HepG2 (cell line): ENCODE results near the gene AP1M2. TPM values are rescaled to one million over a fixed set of nuclear protein-coding genes. Genes with fewer than 3 reads are reported as not detected.

Experiments used
- GABPA ChIP-seq, 2 experiments: IDR thresholded peaks; 2 replicates each; pipeline ENCODE4 v1.6.1; 2011 to 2016; ENCODE audit warnings: low read depth in 2 of 2, low read length in 1 of 2, missing biosample characterization in 1 of 2, missing genetic modification characterization in 1 of 2
- NAIF1 ChIP-seq: sonication (generic); formaldehyde crosslinking; IDR thresholded peaks from 2 replicates; pipeline ENCODE4 v1.5.0; 2020; ENCODE audit warnings: mild to moderate bottlenecking, missing genetic modification reagents, borderline replicate concordance
- NCOR1 ChIP-seq: fragments of 200-600 bp; sonication (generic); IDR thresholded peaks from 2 replicates; pipeline ENCODE4 v1.7.0; 2017; ENCODE audit warnings: antibody characterized with exemption, low read length, borderline replicate concordance
- NFKBIZ ChIP-seq: IDR thresholded peaks from 2 replicates; pipeline ENCODE4 v1.6.1; 2018; ENCODE audit warnings: missing genetic modification reagents, missing compliant biosample characterization
- NR2C2 ChIP-seq: sonication (generic); formaldehyde crosslinking; IDR thresholded peaks from 2 replicates; pipeline ENCODE4 v1.4.0; 2020; ENCODE audit warnings: missing genetic modification reagents, mild to moderate bottlenecking, moderate library complexity, borderline replicate concordance
- RAD21 ChIP-seq: fragments of 450-650 bp; formaldehyde crosslinking; IDR thresholded peaks from 2 replicates; pipeline ENCODE4 v1.5.0; 2020; ENCODE audit warnings: mild to moderate bottlenecking
- SNRNP70 ChIP-seq: fragments of 200-400 bp; formaldehyde crosslinking; IDR thresholded peaks from 2 replicates; pipeline ENCODE4 v1.6.1; 2017; ENCODE audit warnings: mild to moderate bottlenecking, low read depth, low read length, moderate library complexity
- ZFP62 ChIP-seq: sonication (generic); formaldehyde crosslinking; IDR thresholded peaks from 2 replicates; pipeline ENCODE4 v1.4.0; 2020; ENCODE audit warnings: missing genetic modification reagents
- ZNF713 ChIP-seq: sonication (generic); formaldehyde crosslinking; IDR thresholded peaks from 2 replicates; pipeline ENCODE4 v1.4.0; 2020; ENCODE audit warnings: mild to moderate bottlenecking, missing genetic modification reagents
- ZNF737 ChIP-seq: sonication (generic); formaldehyde crosslinking; IDR thresholded peaks from 2 replicates; pipeline ENCODE4 v1.5.0; 2020; ENCODE audit warnings: missing genetic modification reagents, mild to moderate bottlenecking, borderline replicate concordance
- polyA plus RNA-seq, 8 experiments: library from polyadenylated mRNA; depleted of rRNA in 3 of 8; stranded (reverse) in 7 of 8; unstranded in 1 of 8; fragments of >200 nt; fragmentation: Illumina TruSeq in 4 of 8; extraction: Trizol in 4 of 8; gene quantifications; 2 replicates each; pipeline versions ENCODE4 v1.2.1 to v1.2.3, GENCODE V29; 2011 to 2016; ENCODE audit warnings: low read depth in 4 of 8, missing spikeins in 1 of 8, mixed read lengths in 1 of 8; ENCODE audit not compliant: insufficient read depth in 1 of 8
- total RNA-seq, 5 experiments: library from RNA; depleted of rRNA; stranded (reverse); fragments of >200 nt; fragmentation: Illumina TruSeq; extraction: Trizol; gene quantifications; 2 replicates each; pipeline ENCODE4 v1.2.3, GENCODE V29; 2016; ENCODE audit warnings: low read depth in 1 of 5
- TF ChIP-seq, protein P1 (sequence below): sonication (generic); formaldehyde crosslinking; IDR thresholded peaks from 2 replicates; pipeline ENCODE4 v1.5.0; 2020; ENCODE audit warnings: mild to moderate bottlenecking, missing genetic modification reagents, borderline replicate concordance
- TF ChIP-seq, protein P2 (sequence below): sonication (generic); formaldehyde crosslinking; IDR thresholded peaks from 2 replicates; pipeline ENCODE4 v1.5.0; 2020; ENCODE audit warnings: mild to moderate bottlenecking, missing genetic modification reagents, moderate library complexity
- TF ChIP-seq, protein P3 (sequence below): sonication (generic); formaldehyde crosslinking; IDR thresholded peaks from 2 replicates; pipeline ENCODE4 v1.8.0; 2023; ENCODE audit warnings: mild to moderate bottlenecking, missing genetic modification reagents
- TF ChIP-seq, protein P4 (sequence below): sonication (generic); IDR thresholded peaks from 2 replicates; pipeline ENCODE4 v1.6.1; 2016; ENCODE audit warnings: low read depth, borderline replicate concordance
- TF ChIP-seq, protein P5 (sequence below): IDR thresholded peaks from 2 replicates; pipeline ENCODE4 v1.6.1; 2016; ENCODE audit warnings: low read depth, borderline replicate concordance

Gene AP1M2
- total and polyA plus RNA-seq, 2 of the 13 experiments (the other 11 are each of a cell fraction or from before 2014, with no cell fraction given), result 6.3 to 76.8 TPM

DNA sequence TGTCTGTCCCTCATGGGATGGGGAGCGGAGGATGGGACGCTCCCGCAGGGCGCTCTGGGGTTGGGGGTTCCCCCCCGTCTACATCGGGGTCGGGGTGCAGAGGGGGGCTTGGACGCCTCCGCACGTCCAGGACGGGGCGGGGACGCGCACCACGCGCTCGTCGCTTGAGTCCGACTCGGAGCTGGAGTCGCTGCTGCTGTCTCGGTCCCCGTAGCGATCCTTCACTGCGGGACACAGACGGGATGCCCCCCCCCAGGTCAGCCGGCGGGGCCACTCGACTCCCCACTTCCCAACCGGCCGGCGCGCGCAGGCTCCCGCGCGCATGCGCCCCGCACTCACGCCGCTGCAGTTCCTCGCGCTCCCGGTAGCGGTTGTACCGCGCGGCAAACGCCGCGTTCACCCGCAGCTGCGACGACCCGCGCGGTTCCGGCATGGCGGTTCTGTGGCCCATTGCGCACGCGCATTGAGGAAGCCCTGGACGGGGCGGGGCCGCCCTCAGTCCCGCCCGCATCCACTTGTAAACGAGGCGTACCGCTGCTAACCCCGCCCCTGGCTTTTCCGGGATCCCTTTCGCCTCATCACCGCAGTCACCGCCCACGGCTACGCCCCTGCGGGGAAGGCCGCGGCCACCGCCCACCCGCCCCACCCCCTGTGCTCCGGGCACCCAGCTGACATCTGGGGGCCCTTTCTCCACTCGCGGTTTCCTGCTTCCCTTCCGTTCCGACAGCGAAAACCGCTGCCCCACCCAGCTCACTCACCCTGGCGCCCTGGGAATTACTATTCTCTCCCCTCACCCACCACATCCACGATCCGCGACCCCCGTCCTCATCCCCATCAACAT is 21.3 kb downstream of the AP1M2 start, which contains the start of gene KRI1 (continued):
- TF ChIP-seq, protein P1, sequence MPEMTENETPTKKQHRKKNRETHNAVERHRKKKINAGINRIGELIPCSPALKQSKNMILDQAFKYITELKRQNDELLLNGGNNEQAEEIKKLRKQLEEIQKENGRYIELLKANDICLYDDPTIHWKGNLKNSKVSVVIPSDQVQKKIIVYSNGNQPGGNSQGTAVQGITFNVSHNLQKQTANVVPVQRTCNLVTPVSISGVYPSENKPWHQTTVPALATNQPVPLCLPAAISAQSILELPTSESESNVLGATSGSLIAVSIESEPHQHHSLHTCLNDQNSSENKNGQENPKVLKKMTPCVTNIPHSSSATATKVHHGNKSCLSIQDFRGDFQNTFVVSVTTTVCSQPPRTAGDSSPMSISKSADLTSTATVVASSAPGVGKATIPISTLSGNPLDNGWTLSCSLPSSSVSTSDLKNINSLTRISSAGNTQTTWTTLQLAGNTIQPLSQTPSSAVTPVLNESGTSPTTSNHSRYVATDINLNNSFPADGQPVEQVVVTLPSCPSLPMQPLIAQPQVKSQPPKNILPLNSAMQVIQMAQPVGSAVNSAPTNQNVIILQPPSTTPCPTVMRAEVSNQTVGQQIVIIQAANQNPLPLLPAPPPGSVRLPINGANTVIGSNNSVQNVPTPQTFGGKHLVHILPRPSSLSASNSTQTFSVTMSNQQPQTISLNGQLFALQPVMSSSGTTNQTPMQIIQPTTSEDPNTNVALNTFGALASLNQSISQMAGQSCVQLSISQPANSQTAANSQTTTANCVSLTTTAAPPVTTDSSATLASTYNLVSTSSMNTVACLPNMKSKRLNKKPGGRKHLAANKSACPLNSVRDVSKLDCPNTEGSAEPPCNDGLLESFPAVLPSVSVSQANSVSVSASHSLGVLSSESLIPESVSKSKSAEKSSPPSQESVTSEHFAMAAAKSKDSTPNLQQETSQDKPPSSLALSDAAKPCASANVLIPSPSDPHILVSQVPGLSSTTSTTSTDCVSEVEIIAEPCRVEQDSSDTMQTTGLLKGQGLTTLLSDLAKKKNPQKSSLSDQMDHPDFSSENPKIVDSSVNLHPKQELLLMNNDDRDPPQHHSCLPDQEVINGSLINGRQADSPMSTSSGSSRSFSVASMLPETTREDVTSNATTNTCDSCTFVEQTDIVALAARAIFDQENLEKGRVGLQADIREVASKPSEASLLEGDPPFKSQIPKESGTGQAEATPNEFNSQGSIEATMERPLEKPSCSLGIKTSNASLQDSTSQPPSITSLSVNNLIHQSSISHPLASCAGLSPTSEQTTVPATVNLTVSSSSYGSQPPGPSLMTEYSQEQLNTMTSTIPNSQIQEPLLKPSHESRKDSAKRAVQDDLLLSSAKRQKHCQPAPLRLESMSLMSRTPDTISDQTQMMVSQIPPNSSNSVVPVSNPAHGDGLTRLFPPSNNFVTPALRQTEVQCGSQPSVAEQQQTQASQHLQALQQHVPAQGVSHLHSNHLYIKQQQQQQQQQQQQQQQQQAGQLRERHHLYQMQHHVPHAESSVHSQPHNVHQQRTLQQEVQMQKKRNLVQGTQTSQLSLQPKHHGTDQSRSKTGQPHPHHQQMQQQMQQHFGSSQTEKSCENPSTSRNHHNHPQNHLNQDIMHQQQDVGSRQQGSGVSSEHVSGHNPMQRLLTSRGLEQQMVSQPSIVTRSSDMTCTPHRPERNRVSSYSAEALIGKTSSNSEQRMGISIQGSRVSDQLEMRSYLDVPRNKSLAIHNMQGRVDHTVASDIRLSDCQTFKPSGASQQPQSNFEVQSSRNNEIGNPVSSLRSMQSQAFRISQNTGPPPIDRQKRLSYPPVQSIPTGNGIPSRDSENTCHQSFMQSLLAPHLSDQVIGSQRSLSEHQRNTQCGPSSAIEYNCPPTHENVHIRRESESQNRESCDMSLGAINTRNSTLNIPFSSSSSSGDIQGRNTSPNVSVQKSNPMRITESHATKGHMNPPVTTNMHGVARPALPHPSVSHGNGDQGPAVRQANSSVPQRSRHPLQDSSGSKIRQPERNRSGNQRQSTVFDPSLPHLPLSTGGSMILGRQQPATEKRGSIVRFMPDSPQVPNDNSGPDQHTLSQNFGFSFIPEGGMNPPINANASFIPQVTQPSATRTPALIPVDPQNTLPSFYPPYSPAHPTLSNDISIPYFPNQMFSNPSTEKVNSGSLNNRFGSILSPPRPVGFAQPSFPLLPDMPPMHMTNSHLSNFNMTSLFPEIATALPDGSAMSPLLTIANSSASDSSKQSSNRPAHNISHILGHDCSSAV (CRISPR knock-in tag), result peak; percentile 84; the same call in 1 of the 2 replicates
- TF ChIP-seq, protein P2, sequence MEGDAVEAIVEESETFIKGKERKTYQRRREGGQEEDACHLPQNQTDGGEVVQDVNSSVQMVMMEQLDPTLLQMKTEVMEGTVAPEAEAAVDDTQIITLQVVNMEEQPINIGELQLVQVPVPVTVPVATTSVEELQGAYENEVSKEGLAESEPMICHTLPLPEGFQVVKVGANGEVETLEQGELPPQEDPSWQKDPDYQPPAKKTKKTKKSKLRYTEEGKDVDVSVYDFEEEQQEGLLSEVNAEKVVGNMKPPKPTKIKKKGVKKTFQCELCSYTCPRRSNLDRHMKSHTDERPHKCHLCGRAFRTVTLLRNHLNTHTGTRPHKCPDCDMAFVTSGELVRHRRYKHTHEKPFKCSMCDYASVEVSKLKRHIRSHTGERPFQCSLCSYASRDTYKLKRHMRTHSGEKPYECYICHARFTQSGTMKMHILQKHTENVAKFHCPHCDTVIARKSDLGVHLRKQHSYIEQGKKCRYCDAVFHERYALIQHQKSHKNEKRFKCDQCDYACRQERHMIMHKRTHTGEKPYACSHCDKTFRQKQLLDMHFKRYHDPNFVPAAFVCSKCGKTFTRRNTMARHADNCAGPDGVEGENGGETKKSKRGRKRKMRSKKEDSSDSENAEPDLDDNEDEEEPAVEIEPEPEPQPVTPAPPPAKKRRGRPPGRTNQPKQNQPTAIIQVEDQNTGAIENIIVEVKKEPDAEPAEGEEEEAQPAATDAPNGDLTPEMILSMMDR (CRISPR knock-in tag), result peak; percentile 46; the same call in 1 of the 2 replicates
- TF ChIP-seq ZNF737 (no peak), NR2C2 (CRISPR knock-in tag) (peak; percentile 69), GABPA (IDR thresholded peaks at IDR 0.05; ENCODE audit: low read depth, low read length) (no peak), GABPA (CRISPR knock-in tag; IDR thresholded peaks at IDR 0.05; ENCODE audit: low read depth) (peak; percentile 27), ZNF713 (CRISPR knock-in tag) (no peak), ZFP62 (CRISPR knock-in tag) (no peak), RAD21 (peak; percentile 52; the same call in 1 of the 2 replicates), NCOR1 (no peak), NAIF1 (peak; percentile 71; the same call in 1 of the 2 replicates), SNRNP70 (no peak), NFKBIZ (CRISPR knock-in tag) (peak; percentile 97; the same call in 1 of the 2 replicates)
- TF ChIP-seq, protein P3, sequence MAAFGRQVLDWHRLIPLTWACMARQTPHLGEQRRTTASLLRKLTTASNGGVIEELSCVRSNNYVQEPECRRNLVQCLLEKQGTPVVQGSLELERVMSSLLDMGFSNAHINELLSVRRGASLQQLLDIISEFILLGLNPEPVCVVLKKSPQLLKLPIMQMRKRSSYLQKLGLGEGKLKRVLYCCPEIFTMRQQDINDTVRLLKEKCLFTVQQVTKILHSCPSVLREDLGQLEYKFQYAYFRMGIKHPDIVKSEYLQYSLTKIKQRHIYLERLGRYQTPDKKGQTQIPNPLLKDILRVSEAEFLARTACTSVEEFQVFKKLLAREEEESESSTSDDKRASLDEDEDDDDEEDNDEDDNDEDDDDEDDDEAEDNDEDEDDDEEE (CRISPR knock-in tag), result no peak; the same call in none of the 2 replicates
- TF ChIP-seq, protein P4, sequence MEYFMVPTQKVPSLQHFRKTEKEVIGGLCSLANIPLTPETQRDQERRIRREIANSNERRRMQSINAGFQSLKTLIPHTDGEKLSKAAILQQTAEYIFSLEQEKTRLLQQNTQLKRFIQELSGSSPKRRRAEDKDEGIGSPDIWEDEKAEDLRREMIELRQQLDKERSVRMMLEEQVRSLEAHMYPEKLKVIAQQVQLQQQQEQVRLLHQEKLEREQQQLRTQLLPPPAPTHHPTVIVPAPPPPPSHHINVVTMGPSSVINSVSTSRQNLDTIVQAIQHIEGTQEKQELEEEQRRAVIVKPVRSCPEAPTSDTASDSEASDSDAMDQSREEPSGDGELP, result peak; percentile 90
- TF ChIP-seq, protein P5, sequence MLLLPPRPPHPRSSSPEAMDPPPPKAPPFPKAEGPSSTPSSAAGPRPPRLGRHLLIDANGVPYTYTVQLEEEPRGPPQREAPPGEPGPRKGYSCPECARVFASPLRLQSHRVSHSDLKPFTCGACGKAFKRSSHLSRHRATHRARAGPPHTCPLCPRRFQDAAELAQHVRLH (CRISPR knock-in tag), result peak; percentile 96; the same call in 1 of the 2 replicates
